Stimulated activated CD4-positive, alpha-beta T cell treated with anti-CD3 and anti-CD28 coated beads, TNF-alpha, amount 100 ng/mL, for 48 hours (primary cell): ENCODE measurements around the gene TNC.

Experiments used
- DNase-seq, 3 donors: peaks; one replicate each; pipeline ENCODE4 v3.0.0-alpha.2; 2020; ENCODE audit warnings: low read depth in 3 of 3

Gene TNC

DNA sequence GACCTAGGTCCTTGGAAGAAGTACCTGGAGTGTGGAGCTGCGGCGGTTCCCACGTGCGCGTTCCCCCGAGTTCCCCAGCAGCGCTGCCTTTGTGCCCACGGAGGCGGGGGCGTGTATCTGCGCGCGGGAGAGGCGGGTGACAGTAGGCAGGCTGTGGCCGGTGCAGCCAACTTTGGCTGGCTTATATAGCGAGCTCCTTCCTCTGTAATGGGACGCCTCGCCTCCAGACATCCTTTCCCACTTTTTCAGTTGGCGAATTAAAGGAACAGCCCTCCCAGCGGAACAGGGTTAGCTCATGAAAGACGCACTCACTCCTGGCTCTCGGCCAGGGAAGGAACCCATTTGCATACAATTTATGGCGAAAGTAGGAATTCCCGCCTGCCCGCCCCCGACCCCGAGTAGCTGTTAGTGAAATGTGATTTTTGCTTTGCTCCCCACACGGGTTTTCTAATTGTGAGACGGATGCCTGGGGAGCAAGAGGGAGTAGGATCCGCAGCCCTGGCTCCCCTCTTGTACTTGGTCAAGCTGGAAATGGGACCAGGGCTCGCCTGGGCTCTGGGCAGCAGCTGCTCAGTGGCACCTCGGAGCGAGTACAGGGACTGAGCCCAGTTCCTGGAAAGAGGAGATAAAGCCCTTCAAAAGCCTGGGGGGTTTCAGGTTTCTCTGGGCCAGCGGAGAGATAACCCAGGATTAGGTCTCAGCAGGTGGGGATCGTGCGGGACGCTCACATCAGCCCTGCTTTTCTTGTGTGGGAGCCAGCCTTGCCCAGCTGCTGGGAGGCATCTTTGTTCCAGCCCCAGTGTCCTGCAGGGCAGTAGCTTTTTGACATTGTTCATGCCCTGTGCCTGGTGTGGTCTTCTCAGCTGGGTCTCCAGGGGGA is at the start of gene TNC:
Gene TNC (minus strand): TSS at position 159 of the 880 bp plus-strand sequence. CDS start 27,139 bp downstream, outside the sequence.
- DNase-seq = no peak

DNA sequence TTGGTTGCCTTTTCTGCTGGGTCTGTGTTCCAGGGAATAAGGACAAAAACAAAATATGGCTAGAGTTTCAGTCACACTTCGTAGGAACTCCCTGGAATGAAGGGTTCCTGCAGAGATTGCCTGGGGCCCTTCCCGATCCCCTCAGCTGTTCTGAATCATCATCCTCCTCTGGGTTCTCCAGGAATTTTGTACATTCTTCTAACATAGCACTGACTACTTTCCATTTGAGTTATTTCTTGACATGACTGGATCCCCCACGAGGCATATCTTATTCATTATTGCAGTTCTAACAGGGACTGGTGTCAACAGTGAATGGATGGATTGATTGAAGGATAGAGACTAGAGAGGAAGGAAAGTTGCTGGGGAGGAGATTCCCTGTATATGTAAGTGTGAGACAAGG is 49.2 kb upstream of the TNC start:
- DNase-seq = no peak

DNA sequence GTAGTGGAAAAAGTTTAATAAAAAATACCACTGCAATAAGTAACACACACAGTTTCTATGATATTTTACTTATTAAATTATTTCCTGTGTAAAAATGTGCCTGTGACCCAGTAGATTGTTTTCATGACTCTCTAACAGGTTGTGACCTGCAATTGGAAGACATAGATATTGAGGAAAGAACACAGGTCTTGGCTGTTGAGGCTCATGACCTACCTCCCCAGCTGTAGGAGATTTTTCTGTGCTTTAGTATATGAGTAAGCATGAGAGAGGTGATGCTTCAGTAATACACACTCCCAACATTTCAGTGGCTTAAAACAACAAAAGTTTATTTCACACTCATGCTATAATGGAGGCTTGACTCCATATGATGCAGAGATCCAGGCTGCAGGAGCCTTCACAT is 47.3 kb upstream of the TNC start:
- DNase-seq = no peak

DNA sequence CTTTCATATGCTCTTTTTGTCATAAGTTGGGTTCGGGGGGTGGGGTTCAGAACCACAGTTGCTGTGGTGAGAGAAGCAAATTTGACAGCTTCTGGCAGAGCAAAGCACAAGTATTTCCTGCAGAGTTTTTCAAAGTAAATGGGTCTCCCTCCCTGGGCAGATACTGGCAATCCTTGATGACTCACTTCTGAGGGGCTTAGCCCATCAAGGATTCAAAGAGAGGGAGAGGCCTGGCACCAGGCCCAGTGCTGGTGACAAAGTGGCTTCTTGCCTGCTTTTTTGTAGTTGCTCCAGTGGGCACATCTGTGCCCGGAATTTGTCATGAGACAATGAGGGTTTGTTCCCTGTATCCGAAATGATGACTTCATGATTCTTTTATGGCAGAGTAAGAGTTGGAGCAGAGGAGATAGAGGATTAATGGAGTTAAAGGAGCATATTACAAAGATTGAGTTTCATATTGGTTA is 46.6 kb upstream of the TNC start:
- DNase-seq = no peak

DNA sequence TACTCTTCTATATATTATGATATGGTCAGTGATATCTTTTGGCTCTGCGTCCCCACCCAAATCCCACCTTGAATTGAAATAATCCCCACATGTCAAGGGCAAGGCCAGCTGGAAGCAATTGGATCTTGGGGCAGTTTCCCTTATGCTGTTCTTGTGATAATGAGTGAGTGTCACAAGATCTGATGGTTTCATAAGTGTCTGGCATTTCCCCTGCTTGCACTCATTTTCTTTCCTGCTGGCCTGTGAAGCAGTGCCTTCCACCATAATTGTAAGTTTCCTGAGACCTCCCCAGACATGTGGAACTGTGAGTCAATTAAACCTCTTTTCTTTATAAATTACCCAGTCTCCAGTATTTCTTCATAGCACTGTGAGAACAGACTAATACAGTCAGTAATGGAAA is 45.0 kb upstream of the TNC start:
- no peak for DNase-seq

DNA sequence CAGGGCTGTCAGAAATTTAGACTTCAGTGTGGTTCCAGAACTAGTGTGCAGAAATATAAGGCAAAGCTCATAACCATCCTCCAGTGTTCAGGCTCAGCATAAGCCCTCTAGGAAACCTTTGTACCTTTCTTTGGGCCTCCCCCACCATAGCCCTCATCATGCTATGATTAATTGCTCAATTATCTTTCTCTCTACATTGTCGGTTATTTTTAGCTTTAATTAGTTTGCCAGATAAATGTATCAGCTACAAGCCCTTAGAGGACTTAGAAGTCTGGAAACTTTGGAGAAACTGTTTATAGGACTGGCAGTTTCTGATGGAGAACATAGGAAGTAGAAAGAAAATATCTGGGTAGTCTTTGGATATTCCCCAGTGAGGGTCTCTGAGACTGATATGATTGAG is 43.5 kb upstream of the TNC start:
- no peak for DNase-seq

DNA sequence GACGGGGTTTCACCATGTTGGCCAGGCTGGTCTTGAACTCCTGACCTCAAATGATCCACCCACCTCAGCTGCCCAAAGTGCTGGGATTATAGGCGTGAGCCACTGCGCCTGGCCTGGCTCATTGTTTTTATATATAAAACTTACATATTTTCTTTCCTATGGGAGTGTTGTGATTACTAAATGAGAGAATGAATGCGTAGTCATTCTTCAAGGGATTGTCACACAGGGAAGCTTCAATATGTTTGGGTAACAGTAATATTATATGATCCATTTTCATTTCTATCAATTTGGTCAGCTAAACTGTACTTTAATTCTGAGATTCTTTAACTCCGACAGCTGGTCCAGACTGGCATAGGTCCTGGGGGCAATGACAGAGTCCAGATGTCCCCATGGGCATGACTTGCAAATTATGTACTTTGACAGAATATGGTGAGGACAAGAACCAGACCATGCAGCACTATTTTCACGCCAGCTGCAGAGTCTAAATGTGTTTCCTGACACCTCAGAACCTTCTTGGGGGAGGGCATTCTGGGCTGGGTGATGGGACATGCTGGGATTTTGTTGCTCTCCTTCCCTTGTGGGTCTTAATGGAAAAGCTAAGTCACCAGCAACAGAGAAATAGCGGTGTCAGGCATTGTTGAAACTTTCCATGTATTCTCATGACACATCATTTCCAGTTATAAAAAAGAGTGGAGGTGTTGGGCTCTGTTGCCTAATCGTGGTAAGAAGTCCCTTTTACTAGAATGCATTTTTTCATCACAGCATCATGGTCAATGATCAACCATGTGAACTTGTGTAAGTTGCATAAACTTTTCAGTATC is 40.9 kb upstream of the TNC start:
- no peak for DNase-seq

DNA sequence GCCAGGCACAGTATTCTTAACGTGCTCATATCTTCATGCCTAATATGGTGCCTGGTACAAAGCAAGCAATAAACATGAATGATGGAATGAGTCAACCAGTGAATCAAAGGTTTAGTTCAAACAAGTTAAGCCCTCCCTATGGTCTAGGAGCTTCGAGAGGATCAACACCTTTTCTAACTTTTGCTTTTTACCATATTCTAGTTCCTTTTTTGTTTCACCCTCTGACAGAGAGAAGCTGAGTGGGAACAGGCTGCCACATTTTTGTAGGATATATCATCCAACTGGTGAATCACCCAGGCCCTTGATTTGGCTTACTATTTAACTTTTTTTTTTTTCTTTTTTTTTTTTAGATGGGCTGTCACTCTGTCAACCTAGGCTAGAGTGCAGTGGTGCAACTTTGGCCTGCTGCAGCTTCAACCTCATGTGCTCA is 39.3 kb upstream of the TNC start:
- no peak for DNase-seq

DNA sequence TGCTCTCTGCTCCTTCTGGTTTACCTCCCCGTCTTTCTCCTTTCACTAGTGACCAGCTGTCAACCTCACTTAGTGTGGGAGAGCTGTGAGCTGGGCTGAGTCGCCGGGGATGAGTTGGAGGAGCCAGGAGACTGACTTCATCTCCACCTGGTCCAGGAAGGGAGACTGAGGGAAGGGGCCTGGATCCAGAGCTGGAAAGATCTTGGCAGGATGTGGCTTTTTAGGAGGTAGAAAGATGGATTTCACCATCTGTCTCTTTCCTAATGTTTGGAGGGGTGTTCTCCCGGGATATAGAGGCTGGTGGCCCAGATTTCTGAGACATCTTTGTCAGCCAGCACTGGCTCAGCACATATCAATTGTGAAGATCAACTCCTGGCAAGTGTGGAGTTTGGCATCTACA is 37.1 kb upstream of the TNC start:
- DNase-seq = no peak

DNA sequence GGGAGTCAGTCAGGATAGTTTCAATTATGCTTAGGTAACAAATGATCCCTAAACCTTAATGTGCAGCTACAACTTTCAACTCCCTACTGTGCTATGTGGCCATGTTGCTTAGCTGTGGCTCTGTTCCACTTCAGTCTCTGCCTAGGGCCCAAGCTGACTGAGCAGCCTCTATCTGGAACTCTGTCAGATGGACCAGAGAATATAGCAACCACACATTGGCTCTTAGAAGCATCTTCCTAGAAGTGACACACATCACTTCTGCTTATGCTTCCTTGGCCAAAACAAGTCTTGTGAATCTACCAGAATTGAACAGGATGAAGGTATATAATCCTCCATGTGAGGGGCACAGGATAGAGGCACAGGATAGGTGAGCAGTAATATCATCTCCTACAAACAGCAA is 36.7 kb upstream of the TNC start:
- no peak for DNase-seq

DNA sequence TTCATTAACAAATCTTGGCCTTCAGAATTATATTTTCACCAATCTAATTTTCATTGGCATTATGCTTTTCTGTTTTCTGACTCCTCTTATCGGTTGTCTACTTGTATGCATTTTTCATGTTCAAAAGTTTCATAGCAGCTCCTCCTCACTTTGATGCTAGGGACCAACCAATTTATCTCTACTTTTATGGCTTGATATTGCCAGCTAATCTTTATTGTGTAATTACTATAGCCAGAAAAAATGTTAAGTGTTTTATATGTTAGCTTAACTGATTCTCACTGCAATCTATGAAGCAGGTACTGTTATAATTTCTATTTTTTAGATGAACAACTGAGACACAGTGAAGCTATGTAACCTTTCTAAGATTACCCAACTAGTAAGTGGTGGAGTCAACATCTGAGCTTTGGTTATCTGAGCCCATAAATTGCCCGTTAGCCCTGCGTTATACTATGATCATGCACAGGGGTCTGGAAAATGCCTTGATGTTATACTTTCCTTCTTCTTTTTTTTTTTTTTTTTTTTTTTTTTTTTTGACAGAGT is 34.4 kb upstream of the TNC start:
- no peak for DNase-seq

DNA sequence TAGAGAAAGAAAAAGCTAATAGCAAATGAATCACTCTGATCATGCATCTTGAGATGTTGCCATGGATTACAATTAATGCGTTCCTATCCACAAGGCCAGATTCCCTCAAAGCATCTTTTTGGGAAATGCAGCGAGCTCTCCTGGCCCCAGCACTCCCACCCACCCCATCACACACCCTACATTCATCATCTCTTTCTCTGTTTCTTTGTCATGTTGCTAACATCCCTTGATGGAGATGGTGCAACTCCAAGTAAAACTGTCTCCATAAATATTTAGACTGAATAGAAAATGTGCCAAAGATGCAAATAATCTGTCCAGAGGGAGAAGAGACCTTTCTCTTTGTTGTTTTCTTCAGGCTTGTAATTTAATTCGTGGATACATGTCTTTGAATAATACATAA is 30.8 kb upstream of the TNC start:
- no peak for DNase-seq

DNA sequence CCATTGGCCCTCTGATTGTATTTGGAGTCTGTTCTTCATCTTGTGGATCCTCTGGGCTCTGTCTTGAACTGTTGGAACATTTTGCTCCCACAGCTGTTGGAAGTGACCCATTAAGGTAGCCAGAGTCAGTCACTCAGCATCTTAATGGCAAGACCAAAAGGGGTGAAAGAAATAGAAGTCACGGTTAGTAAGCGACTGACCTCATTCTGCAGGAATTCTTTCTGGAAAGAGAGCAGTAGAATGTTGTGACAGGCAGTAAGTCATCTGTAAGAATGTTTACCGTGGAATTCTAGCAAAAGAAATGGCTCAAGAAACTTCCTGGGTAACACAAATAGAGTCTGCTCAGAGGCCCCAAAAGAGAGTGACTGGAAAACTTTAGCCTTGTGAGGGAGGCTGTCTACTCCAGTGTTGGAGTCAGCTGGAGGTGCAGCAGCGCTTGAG is 28.6 kb upstream of the TNC start:
- no peak for DNase-seq

DNA sequence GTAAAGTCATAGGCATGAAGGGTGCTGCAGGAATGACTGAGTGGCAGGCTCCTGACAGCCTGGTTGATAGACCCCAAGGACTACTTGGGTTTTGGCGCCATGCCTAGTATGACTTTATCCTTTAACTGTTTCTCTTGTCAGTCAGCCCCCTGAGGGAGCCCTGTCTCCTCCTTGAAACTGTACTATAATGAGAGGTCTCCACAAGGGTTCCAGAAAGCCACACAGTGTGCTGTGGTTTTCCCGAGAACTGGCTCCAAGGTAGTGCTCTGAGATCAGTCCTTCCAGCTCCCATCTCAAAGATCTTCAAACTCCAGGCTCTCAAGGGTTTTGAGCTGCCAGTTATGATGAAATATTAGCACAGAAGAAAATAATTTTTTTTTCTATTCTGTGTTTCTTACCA is 26.7 kb upstream of the TNC start:
- DNase-seq = no peak

DNA sequence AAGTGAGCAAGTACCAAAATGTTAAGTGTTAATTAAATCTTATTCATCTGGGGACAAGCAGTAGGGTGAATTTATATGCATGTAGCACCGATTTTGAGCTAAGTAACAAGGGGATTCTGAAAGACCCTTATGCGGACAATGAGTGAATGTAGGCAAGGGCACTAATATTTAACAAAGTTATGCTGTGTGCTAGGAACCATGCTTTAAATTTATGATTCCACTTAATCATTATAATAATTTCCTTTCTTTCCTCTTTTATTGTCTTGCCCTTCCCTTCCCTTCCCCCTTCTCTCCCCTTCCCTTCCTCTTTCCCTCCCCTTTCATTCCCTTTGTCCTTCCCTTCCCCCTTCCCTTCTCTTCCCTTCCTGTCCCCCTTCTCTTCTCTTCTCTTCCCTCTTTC is 25.7 kb upstream of the TNC start:
- DNase-seq = no peak

DNA sequence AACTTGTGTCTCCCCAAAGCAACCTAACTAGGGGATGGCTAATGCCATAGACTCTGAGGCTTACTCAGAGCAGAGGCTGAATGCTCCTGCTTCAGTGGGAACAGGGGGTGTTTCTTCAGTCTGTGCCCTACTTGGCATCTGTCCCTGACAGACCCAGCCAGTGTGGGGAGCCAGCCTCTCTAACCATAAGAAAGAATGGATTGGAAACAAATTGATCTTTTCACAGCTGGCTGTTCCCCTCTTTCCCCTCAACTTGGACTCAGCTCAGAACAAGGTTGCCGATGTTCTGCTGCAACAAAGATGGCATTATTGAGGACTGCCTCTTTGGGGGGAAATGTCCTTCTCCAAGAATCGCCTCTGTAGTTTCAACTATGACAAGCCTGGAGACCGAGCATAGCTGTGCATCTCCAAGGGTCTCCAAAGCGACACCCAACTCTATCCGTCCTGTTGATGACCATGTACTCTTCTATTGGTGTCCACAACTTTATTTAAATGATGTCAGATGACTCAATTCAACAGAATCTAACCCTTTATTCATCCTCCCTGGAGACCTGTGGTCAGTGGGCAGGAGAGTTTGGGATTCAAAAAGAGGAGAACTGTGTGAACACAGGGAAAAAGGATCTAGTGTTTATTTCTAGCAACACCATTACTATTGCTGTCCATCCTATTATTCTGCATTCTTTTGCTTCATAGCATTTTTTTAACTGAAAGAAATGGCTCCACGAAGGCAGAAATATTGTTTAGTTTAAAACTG is 24.7 kb upstream of the TNC start:
- no peak for DNase-seq

DNA sequence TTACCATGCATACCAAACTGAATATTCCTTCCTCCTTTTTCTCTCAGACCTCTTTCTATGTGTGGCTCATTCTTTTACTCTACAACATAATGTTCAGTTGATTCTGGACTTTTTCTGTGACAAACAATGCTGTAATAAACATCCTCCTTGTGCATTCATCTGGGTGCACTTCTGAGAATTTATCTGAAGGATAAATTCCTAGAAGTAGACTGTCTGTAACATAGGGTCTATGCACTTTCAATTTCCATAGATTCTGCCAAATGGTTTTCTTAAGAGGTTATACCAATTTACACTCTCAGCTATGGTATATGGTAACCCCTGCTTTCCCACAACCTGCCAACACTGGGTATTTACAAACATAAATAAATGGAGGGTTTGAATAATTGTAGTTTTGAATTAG is 24.1 kb upstream of the TNC start:
- no peak for DNase-seq

DNA sequence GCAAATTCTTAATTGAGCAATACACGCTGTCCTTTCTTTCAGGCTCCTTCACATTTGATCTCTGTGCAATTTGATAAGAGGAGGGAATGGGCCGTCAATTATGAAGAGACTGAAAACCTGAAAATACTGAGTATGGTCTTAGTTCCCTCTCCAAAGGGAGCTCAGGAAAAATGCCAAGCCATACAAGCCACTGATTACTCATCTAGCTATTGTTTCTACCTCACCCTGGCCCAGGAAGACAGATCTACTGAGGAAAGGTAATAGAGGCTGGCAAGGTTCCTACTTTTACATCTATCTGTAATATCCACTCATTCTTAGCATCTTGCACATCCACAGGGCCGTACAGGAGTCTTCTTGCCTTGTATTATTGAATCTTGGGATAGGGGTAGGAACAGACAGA is 23.7 kb upstream of the TNC start:
- DNase-seq = no peak

DNA sequence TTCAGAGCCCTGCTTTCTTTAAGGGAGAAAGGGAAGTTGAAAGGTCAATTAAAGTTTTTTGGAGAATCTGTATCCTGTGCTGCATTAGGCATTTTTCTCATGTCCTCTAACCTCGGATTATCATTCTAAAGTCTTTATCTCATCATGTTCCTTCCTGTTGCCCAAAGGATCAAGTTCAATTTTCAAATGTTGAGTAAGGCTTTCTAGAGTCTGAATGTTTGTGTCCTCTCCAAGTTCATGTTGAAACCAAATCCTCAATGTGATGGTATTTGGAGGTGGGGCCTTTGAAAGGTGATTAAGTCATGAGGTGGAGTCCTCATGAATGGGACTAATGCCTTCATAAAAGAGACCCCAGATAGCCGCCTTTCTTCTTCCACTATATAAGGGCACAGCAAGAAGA is 20.2 kb upstream of the TNC start:
- no peak for DNase-seq

DNA sequence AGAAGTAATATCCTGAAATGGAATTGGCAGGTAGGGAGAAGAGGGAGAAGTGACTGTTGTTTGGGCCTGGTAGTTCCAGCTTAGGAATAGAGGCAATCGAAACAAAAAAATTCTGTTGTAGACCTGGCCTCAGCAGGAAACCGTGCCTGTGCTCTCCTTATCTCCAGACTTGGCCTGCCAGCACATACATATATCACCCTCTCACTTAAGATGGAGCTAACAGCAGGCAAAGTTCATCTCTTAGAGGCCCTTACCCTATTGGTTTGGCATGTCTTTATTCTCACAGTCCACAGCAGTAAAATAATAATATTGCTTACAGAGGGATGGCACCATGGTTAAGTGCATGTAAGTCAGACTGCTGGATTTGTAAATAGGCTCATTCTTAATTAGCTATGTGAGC is 19.6 kb upstream of the TNC start:
- DNase-seq = no peak

DNA sequence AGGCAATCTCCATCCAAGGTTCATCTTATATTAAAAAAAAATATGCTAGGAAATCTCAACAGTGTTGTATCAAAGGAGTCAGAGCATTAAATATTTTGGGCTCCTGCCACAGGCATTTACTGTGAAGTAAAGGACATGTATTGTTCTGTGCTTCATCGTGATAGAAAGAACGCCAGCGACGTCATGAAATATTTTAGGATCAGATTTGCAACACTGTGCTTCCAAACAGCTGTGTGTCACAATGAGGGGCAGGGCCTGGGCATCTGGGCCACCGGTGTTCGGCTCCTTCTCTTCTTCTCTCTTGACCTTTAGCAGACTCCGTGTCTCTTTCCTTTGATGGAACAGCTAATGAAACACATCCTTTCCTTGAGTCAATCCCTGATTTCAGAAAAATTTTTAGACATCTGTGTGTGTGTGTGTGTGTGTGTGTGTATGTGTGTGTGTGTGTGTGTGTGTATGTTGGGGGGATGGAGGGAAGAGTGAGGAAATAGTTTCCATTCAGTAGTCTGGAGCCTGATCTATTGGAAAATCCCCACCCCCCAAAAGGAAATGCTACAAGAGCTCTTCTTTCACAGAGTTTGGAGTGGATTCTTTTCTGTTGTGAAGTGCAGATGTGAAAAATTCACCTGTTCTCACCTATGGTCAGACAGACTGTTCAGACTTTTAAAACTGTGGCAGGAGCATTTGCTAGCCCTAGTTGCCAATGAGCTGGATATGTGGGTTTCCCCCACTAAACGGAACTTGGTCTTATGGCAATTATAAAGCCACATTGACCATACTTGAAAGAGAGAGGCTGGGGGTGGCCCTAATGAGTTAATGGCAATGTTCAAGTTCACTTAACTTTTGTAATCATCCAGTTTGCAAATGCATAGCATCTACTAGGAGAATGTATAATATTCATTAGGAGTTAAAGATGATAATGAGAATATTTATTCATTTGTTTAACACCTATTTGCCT is 18.1 kb upstream of the TNC start:
- no peak for DNase-seq
